HG03066 (cell line): ENCODE results near the gene RBBP5.

ENCODE experiments used
- ATAC-seq: cut with Tn5 transposase; IDR thresholded peaks from one replicate; pipeline ENCODE4 v1.9.1; 2021; ENCODE audit warnings: low read depth; ENCODE audit not compliant: unreplicated experiment

The RBBP5 gene

GRCh38 chr1:205137901-205138300 is 16.1 kb upstream of the RBBP5 start:
- no peak for ATAC-seq

GRCh38 chr1:205133287-205133686 is 11.5 kb upstream of the RBBP5 start:
- ATAC-seq, result no peak

- ATAC-seq, result no peak
These were observed 7.8 kb upstream of the RBBP5 start for GRCh38 chr1:205129447-205130029.

- ATAC-seq, result no peak
These were observed 6.3 kb upstream of the RBBP5 start for GRCh38 chr1:205128050-205128449.

GRCh38 chr1:205127646-205128045 is 5.9 kb upstream of the RBBP5 start:
- no peak for ATAC-seq

GRCh38 chr1:205124726-205125125 is 2.9 kb upstream of the RBBP5 start:
- no peak for ATAC-seq

- ATAC-seq, result peak; percentile 5
These were observed 708 bp upstream of the RBBP5 start for GRCh38 chr1:205122489-205122882.

GRCh38 chr1:205118752-205119151 is 3.0 kb downstream of the RBBP5 start:
- ATAC-seq, result no peak

- ATAC-seq, result no peak
These were observed 10.4 kb downstream of the RBBP5 start for GRCh38 chr1:205111354-205111753.

GRCh38 chr1:205109711-205110110 is 12.1 kb downstream of the RBBP5 start:
- ATAC-seq, result no peak

GRCh38 chr1:205109269-205109668 is 12.5 kb downstream of the RBBP5 start:
- ATAC-seq, result no peak

- ATAC-seq, result no peak
These were observed 13.3 kb downstream of the RBBP5 start for GRCh38 chr1:205108464-205108863.

- no peak for ATAC-seq
These were observed 14.5 kb downstream of the RBBP5 start for GRCh38 chr1:205107327-205107726.

- ATAC-seq, result no peak
These were observed 19.4 kb downstream of the RBBP5 start for GRCh38 chr1:205102404-205102803.

GRCh38 chr1:205098242-205098641 is 23.5 kb downstream of the RBBP5 start:
- no peak for ATAC-seq

GRCh38 chr1:205095422-205095821 is 26.4 kb downstream of the RBBP5 start:
- ATAC-seq, result no peak

- ATAC-seq, result no peak
These were observed 30.6 kb downstream of the RBBP5 start for GRCh38 chr1:205091043-205091740.

GRCh38 chr1:205088341-205088740 is 33.4 kb downstream of the RBBP5 start:
- no peak for ATAC-seq

GRCh38 chr1:205084360-205084759 is 37.4 kb downstream of the RBBP5 start, which contains the start of gene TMEM81:
TMEM81 (minus strand) TSS chr1:205084460; CDS start chr1:205084320, 140 bp downstream.
- no peak for ATAC-seq

GRCh38 chr1:205082431-205082830 is 39.3 kb downstream of the RBBP5 start:
- ATAC-seq, result no peak

- no peak for ATAC-seq
These were observed 43.9 kb downstream of the RBBP5 start for GRCh38 chr1:205077934-205078311.

- ATAC-seq, result no peak
These were observed 44.4 kb downstream of the RBBP5 start for GRCh38 chr1:205077158-205077933.
